GM23248 (cell line): ENCODE measurements around the gene KAZN. TPM values are rescaled to one million over a fixed set of nuclear protein-coding genes. Genes with fewer than 3 reads are reported as not detected.

ENCODE experiments used
- DNase-seq: peaks from one replicate; pipeline ENCODE4 v3.0.0-alpha.2; 2015
- H2AFZ ChIP-seq: fragments of 200-600 bp; sonication (generic); 2 replicates; pipeline ENCODE4 v1.6.1; 2016; ENCODE audit warnings: antibody characterized with exemption
- H3F3A ChIP-seq: fragments of 200-600 bp; sonication (generic); 2 replicates; pipeline ENCODE4 v1.6.1; 2016; ENCODE audit warnings: mild to moderate bottlenecking, antibody characterized with exemption, mixed run types; ENCODE audit not compliant: insufficient read depth
- H3K27ac ChIP-seq: fragments of 200-600 bp; sonication (generic); 2 replicates; pipeline ENCODE4 v1.5.1; 2016; ENCODE audit warnings: mild to moderate bottlenecking
- H3K27me3 ChIP-seq: fragments of 200-600 bp; sonication (generic); replicated peaks from 2 replicates; pipeline ENCODE4 v1.6.1; 2016; ENCODE audit warnings: mild to moderate bottlenecking; ENCODE audit not compliant: insufficient read depth
- H3K36me3 ChIP-seq: fragments of 200-600 bp; sonication (generic); 2 replicates; pipeline ENCODE4 v1.6.1; 2016; ENCODE audit warnings: low read depth, mild to moderate bottlenecking
- H3K4me1 ChIP-seq: fragments of 200-600 bp; sonication (generic); 2 replicates; pipeline ENCODE4 v1.6.1; 2016; ENCODE audit warnings: mild to moderate bottlenecking; ENCODE audit not compliant: insufficient read depth
- H3K4me2 ChIP-seq: fragments of 200-600 bp; sonication (generic); one replicate; pipeline ENCODE4 v1.6.1; 2016; ENCODE audit warnings: mild to moderate bottlenecking; ENCODE audit not compliant: unreplicated experiment
- H3K4me3 ChIP-seq: fragments of 200-600 bp; sonication (generic); 2 replicates; pipeline ENCODE4 v1.5.1; 2016; ENCODE audit warnings: mild to moderate bottlenecking
- H3K79me2 ChIP-seq: fragments of 200-600 bp; sonication (generic); 2 replicates; pipeline ENCODE4 v1.6.1; 2016; ENCODE audit warnings: mild to moderate bottlenecking; ENCODE audit not compliant: insufficient read depth
- H3K9ac ChIP-seq: fragments of 200-600 bp; sonication (generic); 2 replicates; pipeline ENCODE4 v1.6.1; 2016; ENCODE audit warnings: mild to moderate bottlenecking
- H3K9me2 ChIP-seq: fragments of 200-600 bp; sonication (generic); 2 replicates; pipeline ENCODE4 v1.6.1; 2016; ENCODE audit warnings: mixed run types, mild to moderate bottlenecking, moderate library complexity; ENCODE audit not compliant: insufficient read depth
- H3K9me3 ChIP-seq: fragments of 200-600 bp; sonication (generic); one replicate; pipeline ENCODE4 v1.6.1; 2017; ENCODE audit warnings: low read depth
- H4K20me1 ChIP-seq: fragments of 200-600 bp; sonication (generic); 2 replicates; pipeline ENCODE4 v1.6.0; 2016; ENCODE audit not compliant: insufficient read depth
- EZH2 ChIP-seq: fragments of 200-600 bp; sonication (generic); IDR thresholded peaks from 2 replicates; pipeline ENCODE4 v1.6.1; 2018; ENCODE audit warnings: antibody characterized with exemption, mild to moderate bottlenecking; ENCODE audit not compliant: insufficient read depth, poor library complexity, severe bottlenecking
- EZH2phosphoT487 ChIP-seq: fragments of 200-600 bp; sonication (generic); IDR thresholded peaks from 2 replicates; pipeline ENCODE4 v1.6.1; 2018; ENCODE audit warnings: antibody characterized with exemption, moderate library complexity, mild to moderate bottlenecking, low read depth; ENCODE audit not compliant: insufficient read depth
- WGBS, 2 experiments: methylation state at CpG; one replicate each; pipeline ENCODE4 v1.1.6; 2015 to 2017; ENCODE audit warnings: low lambda C conversion rate in 2 of 2, low coverage in 1 of 2; ENCODE audit errors: missing lambda C conversion rate in 2 of 2; 5-methylcytosine and 5-hydroxymethylcytosine counted together
- in situ Hi-C: fragments of 300-500 bp; cut with MboI; formaldehyde crosslinking; loops from 2 replicates; pipeline ENCODE4 v1.15.0; 2020
- polyA plus RNA-seq: library from polyadenylated mRNA; unstranded; fragments of >200 nt; fragmentation: Nextera tagmentation; extraction: Ambion mirVana; gene quantifications from 2 replicates; pipeline ENCODE4 v1.2.1, GENCODE V29; 2016
- total RNA-seq: library from RNA; depleted of rRNA; stranded (reverse); fragments of >200 nt; shearing (Covaris generic); gene quantifications from 2 replicates; pipeline ENCODE4 v1.2.3, GENCODE V29; 2014

KAZN gene
- total and polyA plus RNA-seq, 2 experiments from 2014 or later = 4.9 to 7.2 TPM

GRCh38 chr1:15012822-15013221 lies 414.3 kb downstream of the KAZN start:
- no peak for TF ChIP-seq EZH2
- TF ChIP-seq EZH2phosphoT487 = no peak
- WGBS, 2 experiments = 74 to 78% methylated on average over 8 of the region's 8 CpGs
- H3K27me3 ChIP-seq = no peaks in the 10 kb centered on the region
- H3K9ac ChIP-seq = no peak overlapping the region
- H3K4me1 ChIP-seq = no peaks in the 10 kb centered on the region
- no peak overlapping the region for H2AFZ ChIP-seq
- in situ Hi-C loops = no loop called here
- H3K27ac ChIP-seq = no peak overlapping the region
- no peaks in the 10 kb centered on the region for H3K79me2 ChIP-seq
- H3K4me3 ChIP-seq = no peak overlapping the region
- H3F3A ChIP-seq = no peaks in the 10 kb centered on the region
- no peaks in the 10 kb centered on the region for H3K36me3 ChIP-seq
- no peak overlapping the region for H3K4me2 ChIP-seq
- H3K9me3 ChIP-seq = no peaks in the 10 kb centered on the region
- DNase-seq = no peak
- H3K9me2 ChIP-seq = no peaks in the 10 kb centered on the region
- H4K20me1 ChIP-seq = no peaks in the 10 kb centered on the region; the same call in 1 of the 2 replicates

GRCh38 chr1:15013767-15014166 lies 415.3 kb downstream of the KAZN start:
- H3K79me2 ChIP-seq = no peaks in the 10 kb centered on the region; the same call in 1 of the 2 replicates
- H3K27ac ChIP-seq = no peak overlapping the region
- H3K9ac ChIP-seq = no peak overlapping the region
- WGBS, 2 experiments = 80 to 81% methylated on average over 8 of the region's 8 CpGs
- H3K4me1 ChIP-seq = no peaks in the 10 kb centered on the region
- TF ChIP-seq EZH2phosphoT487 (no peak), EZH2 (no peak)
- no peaks in the 10 kb centered on the region; the same call in 1 of the 2 replicates for H4K20me1 ChIP-seq
- H2AFZ ChIP-seq = no peak overlapping the region
- no peaks in the 10 kb centered on the region for H3K27me3 ChIP-seq
- no peaks in the 10 kb centered on the region for H3F3A ChIP-seq
- no peaks in the 10 kb centered on the region for H3K36me3 ChIP-seq
- H3K4me2 ChIP-seq = no peak overlapping the region
- no peak overlapping the region for H3K4me3 ChIP-seq
- in situ Hi-C loops = no loop called here
- H3K9me2 ChIP-seq = no peaks in the 10 kb centered on the region
- no peaks in the 10 kb centered on the region for H3K9me3 ChIP-seq
- no peak for DNase-seq

- Histone ChIP-seq H3K4me1 (no peaks in the 10 kb centered on the region), H4K20me1 (no peaks in the 10 kb centered on the region), H3K27me3 (no peaks in the 10 kb centered on the region), H3K9ac (no peak overlapping the region), H3K27ac (no peak overlapping the region), H3K36me3 (no peaks in the 10 kb centered on the region), H3K4me3 (no peak overlapping the region), H3K9me3 (no peaks in the 10 kb centered on the region), H3K9me2 (no peaks in the 10 kb centered on the region), H3F3A (no peaks in the 10 kb centered on the region), H3K4me2 (no peak overlapping the region), H2AFZ (no peak overlapping the region), H3K79me2 (no peaks in the 10 kb centered on the region; the same call in 1 of the 2 replicates)
- DNase-seq = no peak
- in situ Hi-C loops = no loop called here
- 62 to 67% methylated on average over 10 of the region's 10 CpGs for WGBS, 2 experiments
- TF ChIP-seq EZH2phosphoT487 = no peak
Observed at GRCh38 chr1:15014516-15014915, 416.0 kb downstream of the KAZN start.

GRCh38 chr1:15016001-15016400 lies 417.5 kb downstream of the KAZN start:
- Histone ChIP-seq H3K36me3 (no peaks in the 10 kb centered on the region), H3K4me3 (no peak overlapping the region), H3K27me3 (no peaks in the 10 kb centered on the region), H3F3A (no peaks in the 10 kb centered on the region), H3K9me3 (no peaks in the 10 kb centered on the region), H3K9me2 (no peaks in the 10 kb centered on the region), H4K20me1 (no peaks in the 10 kb centered on the region), H3K27ac (no peak overlapping the region), H3K9ac (no peak overlapping the region), H2AFZ (no peak overlapping the region), H3K4me2 (no peak overlapping the region), H3K79me2 (no peaks in the 10 kb centered on the region; the same call in 1 of the 2 replicates), H3K4me1 (no peaks in the 10 kb centered on the region)
- DNase-seq = no peak
- TF ChIP-seq EZH2phosphoT487 (no peak), EZH2 (no peak)
- in situ Hi-C loops = no loop called here
- 95 to 97% methylated on average over 9 of the region's 9 CpGs for WGBS, 2 experiments

GRCh38 chr1:15016526-15016925 lies 418.0 kb downstream of the KAZN start:
- Histone ChIP-seq H3K79me2 (no peaks in the 10 kb centered on the region; the same call in 1 of the 2 replicates), H2AFZ (no peak overlapping the region), H3K36me3 (no peaks in the 10 kb centered on the region), H3K27ac (no peak overlapping the region), H4K20me1 (no peaks in the 10 kb centered on the region), H3K9me2 (no peaks in the 10 kb centered on the region), H3K4me3 (no peak overlapping the region), H3F3A (no peaks in the 10 kb centered on the region), H3K27me3 (no peaks in the 10 kb centered on the region), H3K9me3 (no peaks in the 10 kb centered on the region), H3K4me2 (no peak overlapping the region), H3K9ac (no peak overlapping the region), H3K4me1 (no peaks in the 10 kb centered on the region)
- in situ Hi-C loops = no loop called here
- 97 to 99% methylated on average over 10 of the region's 10 CpGs for WGBS, 2 experiments
- DNase-seq = no peak
- TF ChIP-seq EZH2 (no peak), EZH2phosphoT487 (no peak)
